WERI-Rb-1 (cell line): ENCODE results near the gene NAA60.

Source experiments
- DNase-seq: peaks from one replicate; pipeline ENCODE4 v3.0.0-alpha.2; 2020
- H3K27ac ChIP-seq: fragments of 250-450 bp; sonication (Bioruptor Pico); 2 replicates; pipeline ENCODE4 v1.5.1; 2020; ENCODE audit warnings: mild to moderate bottlenecking, moderate library complexity
- H3K27me3 ChIP-seq: fragments of 250-450 bp; sonication (Bioruptor Pico); 2 replicates; pipeline ENCODE4 v1.5.1; 2021; ENCODE audit warnings: mild to moderate bottlenecking, low read depth, moderate library complexity; ENCODE audit not compliant: insufficient read depth, severe bottlenecking
- H3K36me3 ChIP-seq: fragments of 250-450 bp; sonication (Bioruptor Pico); 2 replicates; pipeline ENCODE4 v1.5.1; 2020; ENCODE audit warnings: mild to moderate bottlenecking, moderate library complexity
- H3K4me3 ChIP-seq: 2 replicates; pipeline ENCODE4 v1.5.1; 2011; ENCODE audit warnings: low read depth, mild to moderate bottlenecking, control low read depth, low read length
- H3K9me3 ChIP-seq: fragments of 250-450 bp; sonication (Bioruptor Pico); 2 replicates; pipeline ENCODE4 v1.5.1; 2021; ENCODE audit warnings: mild to moderate bottlenecking, moderate library complexity; ENCODE audit not compliant: severe bottlenecking
- CTCF ChIP-seq: IDR thresholded peaks from 2 replicates; pipeline ENCODE4 v1.5.1; 2011; ENCODE audit warnings: low read depth, mild to moderate bottlenecking, control low read depth, inconsistent platforms, low read length

NAA60 gene

DNA sequence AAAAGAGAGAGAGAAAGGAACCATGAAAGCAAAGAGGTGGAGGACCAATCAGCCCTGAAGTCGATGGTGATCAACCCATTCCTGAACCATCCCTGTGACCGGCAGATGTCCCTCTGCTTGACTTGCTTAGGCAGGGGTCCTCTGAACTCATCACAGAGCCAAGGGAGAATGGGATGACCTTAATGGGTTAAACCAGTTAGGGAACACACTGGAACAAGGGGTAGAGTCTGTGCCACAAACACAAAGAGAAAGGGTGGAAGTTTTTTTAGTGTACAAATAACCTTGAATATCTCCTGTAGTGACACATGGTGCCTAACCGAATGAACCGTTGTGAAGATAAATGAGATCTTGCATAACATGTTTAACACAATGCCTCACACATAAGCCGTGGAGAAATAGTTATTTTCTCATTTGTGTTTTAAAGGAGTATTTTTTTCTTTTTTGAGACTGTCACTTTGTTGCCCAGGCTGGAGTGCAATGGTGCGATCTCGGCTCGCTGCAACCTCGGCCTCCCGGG, 11.2 kb downstream of the NAA60 start:
- no peak overlapping the region for H3K27ac ChIP-seq
- peaks cover 11% of the 10 kb centered on the region for H3K36me3 ChIP-seq
- DNase-seq, result no peak
- no peaks in the 10 kb centered on the region for H3K27me3 ChIP-seq
- no peaks in the 10 kb centered on the region for H3K9me3 ChIP-seq
- TF ChIP-seq CTCF, result no peak
- H3K4me3 ChIP-seq, result no peak overlapping the region

DNA sequence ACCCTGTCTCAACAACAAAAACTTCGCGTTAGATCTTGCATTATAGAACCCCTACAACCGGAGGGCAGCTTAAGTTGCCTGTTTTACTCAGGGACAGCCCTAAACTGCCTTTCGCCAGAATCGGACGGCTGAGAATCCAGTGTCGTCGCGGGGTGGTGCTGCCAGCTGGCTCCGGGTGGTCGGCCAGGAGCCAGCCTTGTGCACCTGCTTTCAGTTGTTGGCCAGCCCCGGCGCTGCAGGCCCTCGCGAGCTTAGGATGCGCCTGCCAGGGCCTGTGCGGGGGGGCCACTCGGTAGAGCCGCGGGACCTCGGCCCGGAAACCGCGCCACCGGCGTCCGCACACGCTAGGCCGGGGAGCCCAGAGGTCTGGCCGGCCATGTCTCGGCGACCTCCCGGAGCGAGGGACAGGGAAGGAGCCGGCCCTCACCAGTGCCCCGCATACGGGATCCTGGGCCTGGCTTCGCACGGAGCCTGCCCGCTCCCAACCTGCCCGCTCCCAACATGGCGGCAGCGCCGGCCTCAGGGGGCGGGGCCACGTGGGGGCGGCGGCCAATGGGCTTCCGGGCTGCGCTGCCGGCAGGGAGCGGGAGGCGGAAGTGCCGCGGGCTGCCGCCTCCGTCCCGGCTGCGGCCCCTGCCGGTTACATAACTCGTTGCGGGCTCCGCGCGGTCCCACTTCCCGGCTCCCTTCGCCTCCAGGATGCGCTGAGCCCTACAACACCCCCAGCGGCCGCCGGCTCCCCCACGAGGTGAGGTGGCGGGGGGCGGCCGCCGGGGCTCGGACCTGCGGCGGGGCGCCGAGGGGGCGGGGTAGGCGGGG, 14.2 kb downstream of the NAA60 start:
- TF ChIP-seq CTCF, result peak; percentile 62
- DNase-seq, result peak; percentile 89
- no peaks in the 10 kb centered on the region for H3K27me3 ChIP-seq
- peaks cover 8% of the 10 kb centered on the region for H3K36me3 ChIP-seq
- H3K4me3 ChIP-seq, result peak overlapping the region; percentile 88
- no peaks in the 10 kb centered on the region for H3K9me3 ChIP-seq
- peak overlapping the region; percentile 97 for H3K27ac ChIP-seq

- peak overlapping the region; percentile 97 for H3K27ac ChIP-seq
Measured at GRCh38 chr16:3458278-3458851, 14.9 kb downstream of the NAA60 start.

DNA sequence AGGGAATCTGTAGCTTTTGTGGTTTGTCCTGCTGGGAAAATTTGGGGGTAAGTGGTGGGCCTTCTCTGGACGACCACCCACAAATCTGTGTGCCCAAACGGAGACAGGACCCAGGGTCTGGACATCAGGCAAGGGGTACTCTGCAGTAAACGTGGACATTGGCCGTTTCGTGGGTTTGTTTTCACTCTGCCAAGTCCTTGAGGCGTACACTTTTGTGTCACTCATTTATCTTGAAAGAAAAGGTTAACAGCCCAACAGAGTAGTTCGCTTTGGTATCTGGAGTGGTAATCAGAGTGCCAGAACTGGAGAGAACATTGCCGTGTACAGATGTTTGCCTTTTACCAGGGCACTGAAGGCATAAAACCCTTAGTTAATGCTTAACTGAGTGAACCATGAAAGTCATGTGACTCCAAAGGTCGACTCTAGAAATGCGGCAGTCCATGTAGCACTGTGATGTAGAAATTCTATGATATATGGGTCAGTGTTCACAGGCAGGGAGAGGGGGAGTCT, 15.4 kb downstream of the NAA60 start:
- peak overlapping the region; percentile 88 for H3K4me3 ChIP-seq
- no peak overlapping the region for H3K27ac ChIP-seq

More at GRCh38 chr16:3458278-3458851, 14.9 kb downstream of the NAA60 start:
- no peaks in the 10 kb centered on the region for H3K27me3 ChIP-seq
- peak overlapping the region; percentile 88 for H3K4me3 ChIP-seq
- no peak for TF ChIP-seq CTCF
- H3K36me3 ChIP-seq, result peaks cover 8% of the 10 kb centered on the region
- DNase-seq, result no peak
- no peaks in the 10 kb centered on the region for H3K9me3 ChIP-seq

DNA sequence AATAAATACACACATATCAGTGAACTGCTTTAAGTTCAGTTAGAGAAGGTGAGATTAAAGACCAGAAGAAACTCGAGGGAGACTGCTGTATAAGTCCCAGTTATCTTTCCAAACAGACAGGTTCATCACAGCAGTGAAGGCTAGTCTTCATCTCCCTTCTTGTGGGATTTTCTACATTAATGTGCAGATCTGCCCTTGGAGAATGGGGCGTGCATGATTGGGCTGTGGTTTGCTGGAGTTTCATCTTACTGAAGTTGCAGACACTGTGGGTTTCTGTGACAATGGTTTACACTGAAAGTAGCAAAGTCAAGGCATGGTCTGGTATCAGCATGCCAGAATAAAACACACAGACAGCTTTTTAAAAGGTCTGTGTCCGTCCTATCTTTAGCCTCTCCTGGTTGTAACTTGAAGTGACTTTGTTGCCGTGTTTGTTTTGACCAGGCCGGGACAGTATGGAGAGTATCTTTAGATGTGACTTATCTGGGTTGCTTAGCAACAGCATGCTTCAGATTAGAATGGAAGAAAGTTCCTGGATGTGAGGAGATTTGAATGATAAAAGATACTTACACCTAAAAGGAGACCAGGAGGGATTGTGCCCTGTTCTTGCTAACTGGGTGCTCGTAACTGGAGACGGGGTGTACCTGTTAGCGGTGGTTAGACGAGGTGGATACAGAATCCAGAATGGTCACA, 16.1 kb downstream of the NAA60 start:
- TF ChIP-seq CTCF, result no peak
- H3K27me3 ChIP-seq, result no peaks in the 10 kb centered on the region
- no peak for DNase-seq
- H3K36me3 ChIP-seq, result peaks cover 8% of the 10 kb centered on the region
- H3K4me3 ChIP-seq, result no peak overlapping the region
- H3K9me3 ChIP-seq, result no peaks in the 10 kb centered on the region
- no peak overlapping the region for H3K27ac ChIP-seq

More for the DNA sequence above, 15.4 kb downstream of the NAA60 start:
- Histone ChIP-seq H3K36me3 (peaks cover 8% of the 10 kb centered on the region), H3K27me3 (no peaks in the 10 kb centered on the region), H3K9me3 (no peaks in the 10 kb centered on the region)
- no peak for TF ChIP-seq CTCF
- DNase-seq, result no peak
